GM21786 (cell line): ENCODE measurements around the gene CPEB1.
A peak's percentile ranks its signal among the peaks of the same experiment; 100 is the strongest.
"Not testable (repeated sequence)": the region's sequence is repeated elsewhere in the genome, so short reads cannot be mapped to it uniquely, and the experiment has no call there.

Experiments
- ATAC-seq: cut with Tn5 transposase; IDR thresholded peaks from one replicate; pipeline ENCODE4 v1.9.1; 2021; ENCODE audit not compliant: unreplicated experiment

Gene CPEB1

GRCh38 chr15:82530606-82531379, 116.4 kb downstream of the CPEB1 start:
- peak; percentile 87 for ATAC-seq

- no peak for ATAC-seq
These were observed 117.2 kb downstream of the CPEB1 start for GRCh38 chr15:82530006-82530405.

- not testable (repeated sequence) for ATAC-seq
These were observed 133.6 kb downstream of the CPEB1 start for GRCh38 chr15:82513587-82513986.

DNA sequence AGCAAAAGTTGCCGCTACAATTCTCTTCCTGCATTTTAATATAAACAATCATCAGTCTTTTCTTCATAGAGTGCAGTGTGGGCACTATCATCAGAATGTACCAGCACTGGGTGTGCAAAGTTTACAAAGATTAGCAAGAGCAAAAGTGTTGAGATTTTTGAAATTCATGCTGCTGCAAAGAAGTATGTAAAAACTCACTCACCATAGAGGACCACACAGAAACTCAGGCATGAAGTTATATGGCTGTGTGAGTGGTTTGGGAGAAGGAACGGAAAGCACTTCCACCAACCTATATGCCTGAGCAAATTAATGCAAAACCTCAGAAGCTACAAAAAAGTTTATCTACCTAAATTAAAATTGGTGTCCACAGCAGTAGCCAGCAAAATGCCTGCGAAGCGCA, 139.5 kb downstream of the CPEB1 start:
- not testable (repeated sequence) for ATAC-seq

DNA sequence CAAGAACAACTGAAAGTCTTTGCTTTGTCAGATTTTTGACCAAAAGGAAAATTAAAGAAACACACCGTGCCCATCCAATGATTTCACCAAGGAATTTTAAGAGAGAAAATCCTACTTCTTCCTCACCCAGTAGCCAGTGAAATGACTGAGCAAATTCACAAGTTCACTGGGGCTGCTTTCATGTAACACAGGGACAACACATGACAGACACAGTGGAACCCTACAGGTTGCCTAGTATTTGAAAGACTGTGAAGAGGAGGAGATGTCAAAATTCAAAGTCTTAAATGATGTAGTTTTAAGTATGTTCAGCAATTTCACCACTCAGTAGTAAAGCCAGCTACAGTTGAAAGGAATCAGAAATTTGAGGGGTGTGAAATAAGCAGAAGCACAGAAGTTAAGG, 140.1 kb downstream of the CPEB1 start:
- ATAC-seq: not testable (repeated sequence)

- not testable (repeated sequence) for ATAC-seq
These were observed 141.3 kb downstream of the CPEB1 start for GRCh38 chr15:82505842-82506241.

DNA sequence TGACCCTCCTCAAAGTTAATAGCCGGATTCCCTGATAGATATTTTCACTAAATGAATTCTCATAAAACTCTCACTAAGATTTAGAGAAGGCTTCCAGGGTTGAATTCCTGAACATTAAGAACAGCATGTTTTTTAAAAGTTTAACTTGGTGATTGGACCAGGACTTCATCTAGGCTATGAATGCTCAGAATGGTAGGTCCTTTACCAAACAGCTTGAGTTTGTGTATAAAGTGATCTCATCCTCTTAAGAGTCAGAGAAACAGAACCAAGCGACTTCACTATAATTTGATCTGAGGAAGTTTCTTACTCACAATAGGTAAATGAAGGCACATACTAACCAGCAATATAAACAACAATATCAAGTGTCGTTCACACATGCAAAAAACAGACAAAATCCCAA, 143.1 kb downstream of the CPEB1 start:
- not testable (repeated sequence) for ATAC-seq

DNA sequence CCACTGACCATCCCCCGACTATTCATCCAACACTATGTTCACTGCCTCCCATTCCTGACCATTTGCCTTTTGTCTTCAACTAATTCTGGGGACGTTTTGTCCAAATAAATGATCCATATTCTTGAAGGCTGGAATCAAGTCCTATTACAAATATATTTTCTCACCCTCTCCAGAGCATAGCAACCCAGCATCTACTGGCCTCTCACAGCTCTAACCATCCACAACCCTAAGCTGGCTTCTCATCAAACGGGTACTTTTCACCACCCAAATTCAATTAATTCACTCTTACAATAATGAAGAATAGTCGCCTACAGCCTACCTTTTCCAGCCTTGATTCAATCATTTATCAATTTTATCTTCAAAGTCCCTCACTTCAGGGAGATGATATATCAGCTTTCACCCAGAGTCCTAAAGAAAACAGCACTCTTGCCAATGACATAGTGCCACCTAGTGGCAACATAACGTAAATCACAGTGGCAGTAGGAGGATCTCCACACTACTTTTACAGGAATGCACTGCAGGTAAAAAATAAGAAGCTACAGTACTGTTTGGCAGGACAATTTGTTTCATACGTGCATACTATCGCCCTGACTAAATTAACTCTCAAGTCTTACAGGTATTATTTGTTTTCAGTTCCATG, 144.3 kb downstream of the CPEB1 start:
- peak; percentile 52 for ATAC-seq

GRCh38 chr15:82500772-82501171, 146.4 kb downstream of the CPEB1 start:
- not testable (repeated sequence) for ATAC-seq

DNA sequence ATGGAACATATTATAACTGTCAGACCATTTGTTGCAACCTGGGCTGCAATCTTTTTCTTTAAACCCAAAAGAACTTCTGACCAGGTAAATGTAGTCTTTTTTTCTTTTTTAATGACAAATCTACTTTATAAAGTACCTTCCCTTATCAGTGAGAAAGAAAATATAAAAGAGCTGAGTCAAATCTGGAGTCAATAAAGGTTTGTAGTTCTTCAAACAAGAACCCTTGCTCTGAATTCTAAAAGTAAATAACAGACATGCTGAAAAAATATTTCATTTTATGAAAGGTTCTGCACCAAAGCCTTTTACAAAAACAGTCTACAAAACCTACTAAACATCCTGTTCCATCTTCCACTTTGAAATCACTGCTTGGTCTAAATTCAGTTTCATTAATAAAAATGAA, 149.2 kb downstream of the CPEB1 start:
- not testable (repeated sequence) for ATAC-seq
